ENCODE results near the gene RABGAP1L. TPM values are rescaled to one million over a fixed set of nuclear protein-coding genes. Genes with fewer than 3 reads are reported as not detected.
A peak's percentile ranks its signal among the peaks of the same experiment; 100 is the strongest.

RABGAP1L gene
- total and polyA plus RNA-seq, 2 of the 4 experiments (the other 2 are of a cell fraction), result 7.9 to 26.7 TPM

DNA sequence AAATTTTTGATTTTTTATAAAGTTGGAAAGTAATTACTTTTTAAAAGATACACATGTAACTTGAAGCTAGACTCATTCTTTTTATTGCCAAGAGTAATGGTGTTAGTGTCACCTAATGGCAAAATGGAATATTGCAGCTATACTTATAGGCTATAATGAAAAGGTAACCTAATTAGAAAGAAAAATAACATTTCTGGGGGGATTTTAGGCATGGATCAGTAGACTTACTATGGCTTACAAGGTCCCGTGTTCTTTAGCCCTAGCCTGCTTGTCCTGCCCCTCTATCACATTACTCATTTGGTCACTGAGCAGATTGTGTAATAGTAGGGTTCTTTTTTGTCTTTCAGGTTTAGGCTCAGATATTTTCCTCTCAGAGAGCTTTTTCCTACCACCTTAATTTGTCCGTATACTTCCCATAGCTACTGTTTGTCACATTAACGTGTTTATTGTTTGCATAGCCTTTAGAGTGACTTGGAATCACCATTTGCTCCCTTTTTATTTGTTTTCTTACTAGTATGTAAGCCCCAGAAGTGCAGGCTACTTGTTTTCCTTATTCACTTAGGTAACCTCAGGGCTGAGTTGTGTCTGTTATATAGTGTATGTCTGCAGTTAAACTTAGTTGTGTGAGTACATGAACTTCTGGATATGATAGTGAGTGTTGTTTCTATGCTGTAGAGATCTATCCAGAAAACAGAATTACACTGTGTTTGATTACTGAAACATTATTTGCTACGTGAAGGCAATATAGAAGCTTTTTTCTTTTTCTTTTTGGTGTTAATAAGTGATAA, 58.7 kb downstream of the RABGAP1L start:
- H2BK15ac ChIP-seq (ENCODE audit: low read depth, low read length), result no peak overlapping the region
- H4K5ac ChIP-seq (ENCODE audit: low read depth, low read length), result no peak overlapping the region
- no peak overlapping the region for H2BK5ac ChIP-seq (ENCODE audit: low read depth, low read length, poor library complexity, severe bottlenecking)
- BruUV-seq (replicated peaks), result no TSS peak
- no peak overlapping the region for H3K4ac ChIP-seq (ENCODE audit: low read depth, low read length)
- intact Hi-C loops (cut with micrococcal nuclease) (loop anchor here (5.0 to 10.0 kb wide), 5 partner anchors 121 to 1473 kb away; no protein-coding TSS in a partner anchor), dilution Hi-C loops (cut with HindIII; ENCODE audit: low sequenced_read_pairs, unreplicated experiment) (no loop called here), in situ Hi-C loops (cut with MboI; ENCODE audit: low sequenced_read_pairs) (loop anchor here (25.0 kb wide), 1 partner anchor 1456 kb away; no protein-coding TSS in a partner anchor)
- no peak overlapping the region for H3K14ac ChIP-seq (replicated peaks; ENCODE audit: low read depth, low read length)
- no peak overlapping the region for H2AK5ac ChIP-seq (ENCODE audit: low read depth, low read length)
- no peaks in the 10 kb centered on the region for H3K9me1 ChIP-seq (ENCODE audit: insufficient read depth, low read length)
- 0 out of 2 replicates have a peak overlapping the region, but pooled peaks have one; percentile 17 for H3K4me2 ChIP-seq (ENCODE audit: low read depth, low read length)
- no peaks in the 10 kb centered on the region for H4K20me1 ChIP-seq (ENCODE audit: insufficient read depth, low read length)
- ATAC-seq (ENCODE audit: low read depth), result peak; percentile 85
- H3K27ac ChIP-seq (ENCODE audit: insufficient read depth, low read length), result no peak overlapping the region
- H2BK120ac ChIP-seq (ENCODE audit: low read depth, low read length), result no peak overlapping the region
- no peak overlapping the region for H3K4me3 ChIP-seq (ENCODE audit: insufficient read depth, low read depth, low read length)
- TF ChIP-seq, protein P1, sequence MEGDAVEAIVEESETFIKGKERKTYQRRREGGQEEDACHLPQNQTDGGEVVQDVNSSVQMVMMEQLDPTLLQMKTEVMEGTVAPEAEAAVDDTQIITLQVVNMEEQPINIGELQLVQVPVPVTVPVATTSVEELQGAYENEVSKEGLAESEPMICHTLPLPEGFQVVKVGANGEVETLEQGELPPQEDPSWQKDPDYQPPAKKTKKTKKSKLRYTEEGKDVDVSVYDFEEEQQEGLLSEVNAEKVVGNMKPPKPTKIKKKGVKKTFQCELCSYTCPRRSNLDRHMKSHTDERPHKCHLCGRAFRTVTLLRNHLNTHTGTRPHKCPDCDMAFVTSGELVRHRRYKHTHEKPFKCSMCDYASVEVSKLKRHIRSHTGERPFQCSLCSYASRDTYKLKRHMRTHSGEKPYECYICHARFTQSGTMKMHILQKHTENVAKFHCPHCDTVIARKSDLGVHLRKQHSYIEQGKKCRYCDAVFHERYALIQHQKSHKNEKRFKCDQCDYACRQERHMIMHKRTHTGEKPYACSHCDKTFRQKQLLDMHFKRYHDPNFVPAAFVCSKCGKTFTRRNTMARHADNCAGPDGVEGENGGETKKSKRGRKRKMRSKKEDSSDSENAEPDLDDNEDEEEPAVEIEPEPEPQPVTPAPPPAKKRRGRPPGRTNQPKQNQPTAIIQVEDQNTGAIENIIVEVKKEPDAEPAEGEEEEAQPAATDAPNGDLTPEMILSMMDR (conservative IDR thresholded peaks at IDR 0.05; ENCODE audit: low read depth, low read length), result peak; percentile 77
- peak; percentile 84 for TF ChIP-seq RAD21 (IDR thresholded peaks at IDR 0.05; ENCODE audit: low read length)
- TF ChIP-seq BHLHE40 (IDR thresholded peaks at IDR 0.05; ENCODE audit: low read depth, low read length), result no peak
- TF ChIP-seq, protein P2, sequence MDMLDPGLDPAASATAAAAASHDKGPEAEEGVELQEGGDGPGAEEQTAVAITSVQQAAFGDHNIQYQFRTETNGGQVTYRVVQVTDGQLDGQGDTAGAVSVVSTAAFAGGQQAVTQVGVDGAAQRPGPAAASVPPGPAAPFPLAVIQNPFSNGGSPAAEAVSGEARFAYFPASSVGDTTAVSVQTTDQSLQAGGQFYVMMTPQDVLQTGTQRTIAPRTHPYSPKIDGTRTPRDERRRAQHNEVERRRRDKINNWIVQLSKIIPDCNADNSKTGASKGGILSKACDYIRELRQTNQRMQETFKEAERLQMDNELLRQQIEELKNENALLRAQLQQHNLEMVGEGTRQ (IDR thresholded peaks at IDR 0.05; ENCODE audit: low read depth, low read length), result no peak
- no peak for TF ChIP-seq MAZ (IDR thresholded peaks at IDR 0.05; ENCODE audit: borderline replicate concordance, low read depth, low read length)
- peak; percentile 59; the same call in 1 of the 2 replicates for TF ChIP-seq SMC3 (IDR thresholded peaks at IDR 0.05; ENCODE audit: low read depth, low read length)
- no peak for TF ChIP-seq POLR2A (IDR thresholded peaks at IDR 0.05; ENCODE audit: low read depth, low read length)
- peak; percentile 79 for TF ChIP-seq CEBPB (IDR thresholded peaks at IDR 0.05; ENCODE audit: low read depth, low read length)
- no peak overlapping the region for H3K9ac ChIP-seq (ENCODE audit: low read depth, low read length)
- no peaks in the 10 kb centered on the region for H3K79me1 ChIP-seq (ENCODE audit: low read depth in 1 of 2, low read length in 2 of 2)
- H3K18ac ChIP-seq (ENCODE audit: low read depth, low read length), result no peak overlapping the region
- H3K23ac ChIP-seq (ENCODE audit: low read depth, low read length), result no peak overlapping the region
- H4K91ac ChIP-seq (ENCODE audit: insufficient read depth, low read depth, low read length), result no peak overlapping the region
- no peaks in the 10 kb centered on the region for H3K36me3 ChIP-seq (ENCODE audit: control insufficient read depth, insufficient read depth, low read length)
- H3K27me3 ChIP-seq (ENCODE audit: control insufficient read depth, insufficient read depth, low read length), result no peaks in the 10 kb centered on the region
- no peaks in the 10 kb centered on the region for H3K9me3 ChIP-seq (ENCODE audit: control insufficient read depth, insufficient read depth, low read length)
- no peak overlapping the region for H4K8ac ChIP-seq (ENCODE audit: low read depth in 2 of 2, low read length in 2 of 2)
- ChIA-PET CTCF (interaction anchor here (0.5 to 1.4 kb wide), 7 partner anchors 9 to 291 kb away, joined by 3 to 5 read pairs (median 3); no protein-coding TSS in a partner anchor), POLR2A (ENCODE audit: unreplicated experiment) (interaction anchor here (0.5 to 1.0 kb wide), 2 partner anchors 196 to 367 kb away, joined by 3 to 5 read pairs; no protein-coding TSS in a partner anchor)
- WGBS, 2 experiments (ENCODE audit: extremely low coverage in 2 of 2, insufficient read length in 1 of 2), result no CpG with 5 or more reads among the region's 4 CpGs
- no peak overlapping the region for H2BK20ac ChIP-seq (ENCODE audit: low read depth, low read length)
- no peak overlapping the region for H3K56ac ChIP-seq (ENCODE audit: extremely low read depth, insufficient read depth, low read length)
- H3K4me1 ChIP-seq (ENCODE audit: control insufficient read depth, insufficient read depth, low read length), result no peaks in the 10 kb centered on the region
- H2AFZ ChIP-seq (replicated peaks; ENCODE audit: low read length, poor library complexity), result no peak overlapping the region
- DNase-seq, result peak; percentile 54
- no peak overlapping the region for H2AK9ac ChIP-seq (replicated peaks; ENCODE audit: low read depth, low read length, poor library complexity)
